IPS-NIHi11 (cell line): Measurements from ENCODE around the gene IL18R1.

Experiments
- DNase-seq: peaks from one replicate; pipeline ENCODE4 v3.0.0; 2012; ENCODE audit warnings: mixed read lengths, low spot score

IL18R1 gene

DNA sequence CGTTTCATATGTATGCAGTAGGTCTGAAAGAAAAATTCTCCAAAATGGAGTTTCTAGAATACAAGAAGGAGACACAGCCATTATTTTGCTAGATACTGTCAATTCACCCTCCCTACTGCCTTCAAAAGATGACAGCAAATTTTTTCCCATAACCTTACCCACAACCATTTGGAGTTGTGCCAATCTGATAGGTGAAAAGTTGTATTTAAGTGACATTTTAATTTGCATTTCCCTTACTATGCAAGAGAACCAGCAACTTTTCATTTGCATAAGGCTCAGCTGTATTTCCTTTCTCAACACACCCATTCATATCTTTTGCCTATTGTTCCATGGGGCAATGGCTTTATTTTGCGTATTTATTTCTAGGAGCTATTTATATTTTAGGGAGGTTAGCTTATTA is 36.0 kb downstream of the IL18R1 start:
- DNase-seq = no peak

- DNase-seq = no peak
These were observed 36.5 kb downstream of the IL18R1 start for GRCh38 chr2:102392096-102392495.

- DNase-seq = no peak
These were observed 37.3 kb downstream of the IL18R1 start for GRCh38 chr2:102392942-102393341.

- DNase-seq = no peak
These were observed 40.4 kb downstream of the IL18R1 start for GRCh38 chr2:102396012-102396411.

DNA sequence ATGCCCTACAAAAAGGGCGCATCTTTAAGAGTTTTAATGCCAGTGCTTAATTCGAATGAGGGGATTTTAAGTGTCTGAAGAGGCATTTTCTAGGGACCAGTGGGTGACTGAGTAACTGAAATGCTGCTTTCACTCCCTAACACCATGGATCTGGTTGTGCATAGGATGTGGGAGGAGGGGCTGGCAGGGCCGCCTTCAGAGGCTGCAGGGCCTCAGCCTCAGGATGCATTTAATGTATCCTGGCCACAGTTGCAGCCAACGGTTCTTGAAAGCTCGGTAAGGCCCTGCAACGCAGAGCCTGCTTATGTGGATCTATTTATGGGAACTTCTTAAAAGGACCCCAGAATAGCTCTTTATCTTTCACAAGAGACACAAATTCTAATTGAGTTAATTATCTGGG is 41.6 kb downstream of the IL18R1 start:
- DNase-seq = peak; percentile 28

GRCh38 chr2:102399499-102400141 is 44.0 kb downstream of the IL18R1 start:
- DNase-seq = no peak

DNA sequence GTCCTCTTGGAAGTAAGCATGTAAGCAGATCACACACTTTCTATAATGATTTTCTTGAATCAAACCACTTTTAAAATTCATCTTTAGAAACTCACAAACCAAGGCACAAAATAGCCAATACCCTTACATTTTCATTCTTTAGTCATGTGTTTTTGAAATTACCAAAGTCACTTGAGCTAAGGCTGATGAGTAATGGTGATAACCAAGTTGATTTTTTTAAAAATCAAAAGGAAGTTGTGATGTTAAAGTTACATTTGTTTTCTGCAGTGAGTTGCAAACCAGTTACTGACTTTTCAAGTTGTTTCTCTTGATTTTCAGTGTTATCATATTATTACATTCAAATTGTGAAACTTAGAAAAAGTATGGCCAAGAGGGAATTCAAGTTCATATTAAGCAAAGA is 45.9 kb downstream of the IL18R1 start:
- no peak for DNase-seq

DNA sequence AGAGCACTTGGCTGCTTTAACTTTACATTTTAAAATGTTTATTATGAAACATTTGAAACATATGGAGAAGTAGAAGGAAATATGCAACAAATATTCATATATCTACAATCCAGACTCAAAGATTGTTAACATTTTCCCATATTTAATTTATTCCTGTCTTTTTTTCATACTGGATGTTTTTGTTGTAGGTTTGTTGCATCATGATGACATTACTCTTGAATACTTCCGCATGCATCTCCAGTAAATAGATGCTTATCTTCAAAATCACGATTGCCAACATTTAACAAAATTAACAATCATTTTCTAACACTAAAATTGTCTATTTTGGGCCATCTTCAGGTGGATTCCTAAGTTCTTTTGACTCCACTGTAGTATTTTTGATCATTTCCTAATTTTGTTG is 46.3 kb downstream of the IL18R1 start:
- DNase-seq = no peak

GRCh38 chr2:102410952-102411351 is 55.4 kb downstream of the IL18R1 start:
- DNase-seq = no peak

- no peak for DNase-seq
These were observed 56.6 kb downstream of the IL18R1 start for GRCh38 chr2:102412199-102412598.

GRCh38 chr2:102417946-102418345 is 62.4 kb downstream of the IL18R1 start:
- DNase-seq = no peak

GRCh38 chr2:102418421-102418961 is 62.9 kb downstream of the IL18R1 start:
- DNase-seq = no peak

DNA sequence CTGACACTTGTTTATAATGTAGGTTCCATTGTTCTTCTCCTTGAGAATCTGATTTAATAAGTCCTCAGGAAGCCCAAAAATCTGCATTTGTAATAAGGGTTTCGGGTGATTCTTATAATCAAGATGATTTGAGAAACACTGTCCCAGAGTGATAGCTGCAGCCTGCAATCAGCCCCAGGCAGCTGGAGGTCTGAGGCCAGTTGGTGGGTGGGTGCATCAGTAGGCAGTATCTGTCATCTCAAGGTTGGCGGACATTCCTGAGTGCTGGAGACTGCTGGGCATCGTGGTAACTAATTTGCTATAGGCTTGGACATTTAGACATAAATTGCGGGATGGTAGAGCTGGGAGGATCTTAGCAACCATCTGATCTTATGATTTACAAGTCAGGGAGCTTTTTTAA is 64.7 kb downstream of the IL18R1 start:
- DNase-seq = no peak

GRCh38 chr2:102421890-102422759 is 66.5 kb downstream of the IL18R1 start:
- no peak for DNase-seq

DNA sequence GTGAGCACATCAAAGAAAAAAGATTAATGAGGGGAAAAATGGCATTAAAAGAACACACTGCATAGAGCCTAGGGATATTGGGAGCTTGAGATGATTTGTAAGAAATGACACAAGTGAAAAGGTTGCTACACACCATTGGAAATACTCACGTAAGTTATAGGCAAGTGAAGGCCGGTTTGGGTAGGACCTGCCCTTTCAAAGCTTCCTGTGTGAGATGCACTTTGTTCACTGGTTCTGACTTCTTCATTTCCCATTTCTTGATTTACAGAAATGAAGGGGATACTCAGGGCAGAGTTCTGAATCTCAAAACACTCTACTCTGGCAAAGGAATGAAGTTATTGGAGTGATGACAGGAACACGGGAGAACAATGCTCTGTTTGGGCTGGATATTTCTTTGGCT is 67.3 kb downstream of the IL18R1 start, which contains the start of gene IL18RAP:
IL18RAP (plus strand) TSS at position 251 of the 400 bp plus-strand sequence; CDS start at position 369, 118 bp downstream.
- DNase-seq = no peak

DNA sequence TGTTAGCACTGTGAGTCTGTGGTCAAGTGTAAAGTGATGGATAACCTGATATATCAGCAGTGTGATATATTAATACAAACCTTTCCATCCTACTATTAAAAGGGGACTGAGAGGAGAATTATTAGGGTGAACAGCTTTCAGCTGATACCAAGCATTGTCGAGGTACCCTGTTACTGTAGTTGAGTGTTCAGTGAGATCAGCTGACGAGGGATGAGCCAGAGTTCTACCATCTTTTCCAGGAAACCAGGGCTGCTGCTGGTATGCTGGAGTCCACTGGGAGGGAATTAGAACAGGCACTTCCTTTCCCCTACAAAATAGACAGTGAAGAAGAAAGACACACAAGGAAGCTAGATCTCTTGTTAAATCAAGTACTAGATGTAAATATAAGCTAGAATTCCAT is 67.8 kb downstream of the IL18R1 start:
- DNase-seq = no peak

DNA sequence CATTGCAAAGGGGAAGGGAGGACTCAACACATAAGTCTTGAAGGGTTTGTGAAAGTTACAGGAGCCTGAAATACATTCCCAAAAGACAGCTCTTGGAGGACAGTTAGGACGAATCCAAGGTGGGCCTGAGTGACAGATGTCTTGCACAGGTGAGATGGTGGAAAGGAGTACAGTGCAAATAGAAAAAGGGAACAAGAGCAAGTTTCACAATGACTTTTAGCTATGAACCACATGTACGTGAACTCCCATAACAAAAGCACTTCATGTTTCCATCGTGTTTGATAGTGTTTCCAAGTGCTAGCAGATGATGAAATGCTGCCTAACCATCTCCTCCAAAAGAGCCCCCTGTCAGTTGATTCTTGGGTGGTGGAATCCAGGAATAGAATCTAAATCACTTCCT is 69.2 kb downstream of the IL18R1 start:
- no peak for DNase-seq

DNA sequence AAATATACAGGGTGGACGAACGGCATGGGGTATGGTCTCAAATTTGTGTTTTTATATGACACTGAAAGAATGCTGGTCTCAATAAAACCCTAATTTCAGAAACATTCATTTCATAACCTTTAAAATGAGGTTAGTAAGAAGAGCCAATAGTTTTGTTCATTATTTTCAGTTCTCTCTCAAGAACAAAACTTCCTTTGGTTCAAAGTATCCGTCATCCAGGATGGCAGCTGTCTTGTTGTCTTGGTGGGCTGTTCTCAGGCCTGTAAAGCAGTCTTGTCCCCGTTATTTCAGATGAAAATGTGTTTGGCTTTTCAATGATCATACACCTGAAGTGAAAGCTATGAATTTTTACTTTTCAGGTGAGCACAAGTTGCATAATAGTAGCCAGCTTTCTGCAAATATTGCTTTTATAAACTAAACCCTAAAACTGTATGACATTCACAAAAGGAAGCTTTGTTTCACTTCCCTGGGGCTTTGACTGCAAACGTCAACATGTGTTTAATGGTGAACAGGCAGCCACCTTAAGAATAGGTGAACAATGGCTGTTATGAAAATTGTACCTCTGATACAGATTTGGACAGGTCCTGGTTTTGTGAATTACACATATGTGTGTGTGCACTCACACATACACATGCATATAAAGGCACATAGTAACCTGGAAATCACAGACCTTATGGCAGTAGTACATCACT is 70.0 kb downstream of the IL18R1 start:
- DNase-seq = no peak

DNA sequence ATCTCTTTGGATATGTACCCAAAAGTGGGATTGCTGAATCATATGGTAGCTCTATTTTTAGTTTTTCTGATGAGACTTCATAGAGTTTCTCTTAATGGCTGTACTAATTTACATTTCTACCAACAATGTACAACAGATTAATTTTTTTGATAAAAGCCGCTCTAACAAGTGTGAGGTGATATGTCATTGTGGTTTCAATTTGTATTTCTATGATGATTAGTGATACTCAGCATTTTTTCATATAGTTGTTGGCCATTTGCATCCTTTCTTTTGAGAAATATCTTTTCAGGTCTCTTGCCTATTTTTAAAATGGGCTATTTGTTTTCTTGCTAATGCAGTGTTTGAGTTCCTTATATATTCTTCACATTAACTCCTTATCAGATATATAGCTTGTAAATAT is 71.7 kb downstream of the IL18R1 start:
- DNase-seq = no peak

DNA sequence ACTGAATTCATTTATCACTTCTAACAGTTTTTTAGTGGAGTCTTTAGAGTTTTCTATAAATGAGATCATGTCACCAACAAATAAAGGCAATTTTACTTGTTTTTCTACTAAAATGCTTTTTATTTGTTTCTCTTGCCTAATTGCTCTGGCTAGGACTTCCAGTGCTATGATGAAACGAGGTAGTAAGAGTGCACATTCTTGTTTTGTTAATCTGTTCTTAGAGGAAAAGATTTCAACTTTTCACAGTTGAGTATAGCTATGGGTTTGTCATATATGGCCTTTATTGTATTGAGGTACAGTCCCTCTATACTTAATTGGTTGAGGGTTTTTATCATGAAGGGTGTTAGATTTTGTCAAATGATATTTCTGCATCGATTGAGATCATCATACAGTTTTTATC is 73.0 kb downstream of the IL18R1 start:
- no peak for DNase-seq

- no peak for DNase-seq
These were observed 76.8 kb downstream of the IL18R1 start for GRCh38 chr2:102432386-102432785.

GRCh38 chr2:102433973-102434654 is 78.5 kb downstream of the IL18R1 start:
- DNase-seq = no peak
